ENCODE data around the gene BAIAP2.

The BAIAP2 gene

DNA sequence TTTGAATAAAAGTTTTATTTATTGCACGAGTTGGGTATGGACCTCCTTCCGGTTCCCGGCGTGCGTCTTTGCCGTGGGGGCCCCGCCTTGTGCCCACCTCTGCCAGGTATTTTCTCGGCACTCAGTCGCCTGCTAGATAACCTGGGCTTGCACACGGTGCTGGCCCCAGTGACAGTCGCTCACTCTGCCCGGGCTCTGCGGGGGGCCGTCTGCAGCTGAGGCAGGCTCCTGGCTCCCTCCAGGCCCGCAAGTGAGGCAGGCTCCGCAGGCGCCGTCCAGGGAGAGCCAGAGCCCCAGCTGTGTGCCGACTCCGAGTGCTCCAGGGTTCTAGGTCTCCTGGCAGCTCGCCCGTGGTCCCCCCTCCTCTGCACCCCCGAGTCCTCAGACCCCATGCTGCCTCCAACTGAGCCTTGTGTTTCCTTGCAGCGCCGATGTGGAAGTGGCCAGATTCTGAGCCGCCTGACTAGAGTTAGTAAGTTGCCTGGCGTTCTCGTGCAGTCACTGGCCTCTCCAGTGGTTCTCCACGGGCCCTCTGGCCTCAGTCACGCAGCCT, 75.6 kb downstream of the BAIAP2 start:
- in situ Hi-C loops (cut with HindIII; ENCODE audit: low pct_ligation_motif_present, low pct_unique_long_range_greater_than_20kb, low sequenced_read_pairs) = loop anchor here (25.0 kb wide), 1 partner anchor 98 kb away; no protein-coding TSS in a partner anchor
- DNase-seq = no peak

DNA sequence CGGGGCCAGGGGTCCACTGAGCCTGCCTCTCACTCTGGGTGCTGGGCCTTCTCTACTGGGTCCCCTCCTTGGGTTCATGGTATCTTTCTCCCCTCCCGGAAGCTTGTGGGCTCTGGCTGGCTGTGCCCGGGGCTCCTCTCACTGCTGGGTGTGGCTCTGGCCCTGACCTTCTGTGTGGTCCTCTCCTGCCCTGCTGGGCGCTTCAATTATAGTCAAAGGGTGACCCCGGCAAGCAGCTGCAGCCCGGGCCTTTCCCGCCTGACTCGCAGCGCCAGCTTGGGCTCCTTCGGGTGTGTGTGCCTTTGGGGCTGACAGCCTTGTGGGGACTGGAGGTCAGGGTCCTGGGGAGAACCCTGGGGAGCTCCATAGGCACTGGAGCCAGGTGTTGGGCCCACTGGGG, 76.1 kb downstream of the BAIAP2 start:
- in situ Hi-C loops (cut with HindIII; ENCODE audit: low pct_ligation_motif_present, low pct_unique_long_range_greater_than_20kb, low sequenced_read_pairs) = loop anchor here (25.0 kb wide), 1 partner anchor 99 kb away; no protein-coding TSS in a partner anchor
- no peak for DNase-seq

DNA sequence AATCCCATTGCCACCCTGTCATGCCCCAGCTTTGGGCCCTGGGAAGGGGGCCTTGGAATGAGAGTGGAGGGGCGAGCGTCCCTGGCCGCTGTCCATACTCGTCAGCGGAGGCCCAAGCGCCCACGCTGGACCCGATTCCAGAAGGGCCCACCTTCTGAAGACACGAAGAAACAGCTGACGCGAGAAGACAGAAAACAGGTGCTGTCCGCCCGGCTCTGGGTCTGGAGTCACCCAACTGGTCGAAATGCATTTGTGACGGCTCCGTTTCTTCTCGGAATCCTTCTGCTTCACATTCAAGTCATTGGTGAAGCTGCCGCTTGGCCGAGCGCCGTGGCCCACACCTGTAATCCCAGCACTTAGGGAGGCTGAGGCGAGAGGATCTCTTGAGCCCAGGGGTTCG, 77.5 kb downstream of the BAIAP2 start:
- DNase-seq = no peak
- in situ Hi-C loops (cut with HindIII; ENCODE audit: low pct_ligation_motif_present, low pct_unique_long_range_greater_than_20kb, low sequenced_read_pairs) = loop anchor here (25.0 kb wide), 1 partner anchor 100 kb away; no protein-coding TSS in a partner anchor

DNA sequence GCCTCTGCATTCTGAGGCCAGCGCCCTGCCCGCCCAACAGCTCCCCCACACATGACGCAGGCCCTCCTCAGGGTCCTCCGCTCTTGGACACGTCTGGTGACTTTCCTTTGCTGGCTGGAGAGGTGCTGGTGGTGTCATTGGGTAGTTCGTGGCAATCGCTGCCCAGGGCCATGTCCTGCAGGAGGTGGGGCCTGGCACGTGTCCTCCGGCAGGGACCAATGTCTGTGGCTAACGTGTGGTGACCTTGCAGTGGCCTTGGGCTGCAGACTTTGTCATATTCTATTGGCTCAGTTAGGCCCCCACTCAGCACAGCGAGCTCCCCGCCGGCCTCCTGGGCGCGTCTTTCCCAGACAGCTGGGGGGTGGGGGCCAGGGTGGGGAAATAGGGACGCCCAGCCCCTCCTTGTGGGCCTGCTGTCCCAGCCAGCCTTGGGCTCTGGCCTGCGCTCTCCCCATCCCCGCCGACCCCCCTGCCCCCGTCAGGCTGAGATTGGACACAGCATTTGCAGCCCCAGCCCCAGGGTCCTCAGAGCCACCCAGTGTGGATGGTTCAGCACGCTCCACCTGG, 78.3 kb downstream of the BAIAP2 start:
- in situ Hi-C loops (cut with HindIII; ENCODE audit: low pct_ligation_motif_present, low pct_unique_long_range_greater_than_20kb, low sequenced_read_pairs) = loop anchor here (25.0 kb wide), 1 partner anchor 101 kb away; no protein-coding TSS in a partner anchor
- no peak for DNase-seq

DNA sequence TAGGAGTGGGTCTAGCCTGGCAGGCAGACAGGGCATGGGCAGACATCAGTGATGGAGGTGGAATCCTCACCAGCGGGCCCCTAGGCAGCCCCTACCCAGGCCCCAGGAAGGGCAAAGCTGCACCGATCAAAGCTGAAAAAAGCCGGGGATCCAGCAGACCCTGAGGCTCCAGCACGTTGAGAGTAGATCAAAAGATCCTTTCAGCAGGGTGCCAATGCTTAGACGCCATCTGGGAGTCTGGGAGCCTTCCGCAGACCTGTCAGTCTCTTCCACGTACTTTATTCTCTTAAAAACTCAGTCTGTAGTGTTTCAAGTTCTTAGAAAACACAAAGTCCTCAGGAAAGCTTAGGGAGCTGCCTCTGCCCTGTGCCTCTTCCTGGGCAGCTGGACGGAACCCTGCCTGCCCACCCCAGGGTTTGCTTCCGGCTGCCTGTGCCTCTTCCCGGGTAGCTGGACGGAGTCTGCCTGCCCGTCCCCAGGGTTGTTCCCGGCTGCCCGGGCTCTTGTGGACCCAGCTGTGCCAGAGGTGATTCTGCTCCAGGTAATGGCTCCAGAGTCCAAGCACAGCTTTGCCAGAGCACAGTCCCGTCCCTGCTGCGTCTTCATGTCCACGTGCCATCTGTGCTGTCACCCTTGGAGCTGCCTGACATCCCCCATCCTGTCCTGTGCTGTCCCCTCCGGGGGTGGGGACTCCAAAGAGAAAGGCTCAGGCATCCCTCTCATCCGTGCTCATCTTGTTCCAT, 79.6 kb downstream of the BAIAP2 start:
- DNase-seq = no peak
- in situ Hi-C loops (cut with HindIII; ENCODE audit: low pct_ligation_motif_present, low pct_unique_long_range_greater_than_20kb, low sequenced_read_pairs) = loop anchor here (25.0 kb wide), 1 partner anchor 102 kb away; no protein-coding TSS in a partner anchor

DNA sequence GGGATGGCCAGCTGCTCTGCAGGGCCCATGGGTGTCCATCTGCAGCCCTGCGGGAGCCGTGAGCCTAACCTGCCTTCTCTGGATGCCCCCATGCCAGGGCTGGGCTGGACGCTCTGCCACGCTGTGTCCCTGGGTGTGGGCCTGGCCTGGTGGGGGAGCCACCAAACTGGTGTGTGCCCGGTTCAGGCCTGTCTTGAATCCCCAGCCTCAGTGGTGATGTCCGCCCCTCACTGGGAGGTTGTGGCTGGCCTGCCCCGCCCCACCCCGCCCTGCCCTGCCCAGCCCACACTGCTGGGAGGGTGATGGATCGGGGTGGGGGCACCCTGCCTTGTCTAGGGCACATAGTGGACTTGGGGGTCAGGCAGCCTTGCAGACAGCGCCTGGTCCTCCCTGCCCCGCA, 80.3 kb downstream of the BAIAP2 start:
- in situ Hi-C loops (cut with HindIII; ENCODE audit: low pct_ligation_motif_present, low pct_unique_long_range_greater_than_20kb, low sequenced_read_pairs) = loop anchor here (25.0 kb wide), 1 partner anchor 103 kb away; no protein-coding TSS in a partner anchor
- no peak for DNase-seq

DNA sequence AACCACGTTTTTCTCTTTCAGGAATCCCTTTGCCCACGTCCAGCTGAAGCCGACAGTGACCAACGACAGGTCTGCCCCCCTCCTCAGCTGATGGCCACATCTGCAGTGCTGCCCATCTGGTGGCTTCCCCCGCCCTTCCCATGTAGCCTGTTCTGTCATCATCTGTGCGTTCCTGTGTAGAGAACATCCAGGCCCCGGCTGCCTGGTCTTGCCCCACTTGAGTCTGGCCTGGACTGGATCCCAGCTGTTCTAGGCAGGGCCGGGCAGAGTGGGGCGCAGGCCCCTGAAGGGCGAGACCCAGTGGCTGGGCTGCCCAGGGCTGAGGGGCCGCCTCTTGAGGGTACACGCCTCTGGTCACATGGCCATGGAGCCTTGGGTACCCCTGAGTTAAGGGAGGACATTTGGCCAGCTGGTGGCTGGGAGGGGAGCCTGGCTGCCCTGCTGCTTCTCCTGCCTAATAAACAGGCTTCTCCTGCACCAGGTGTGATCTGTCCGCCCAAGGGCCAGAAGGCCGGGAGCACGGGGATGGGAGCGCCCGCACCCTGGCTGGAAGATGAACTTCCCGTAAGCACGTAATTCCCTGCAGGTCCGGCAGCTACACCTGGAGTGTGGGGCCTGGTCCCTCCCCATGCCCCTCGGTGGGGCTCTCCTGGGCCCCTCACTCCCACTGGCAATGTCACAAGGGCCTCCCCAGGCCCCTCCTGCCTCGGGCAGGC, 81.0 kb downstream of the BAIAP2 start:
- in situ Hi-C loops (cut with HindIII; ENCODE audit: low pct_ligation_motif_present, low pct_unique_long_range_greater_than_20kb, low sequenced_read_pairs) = loop anchor here (25.0 kb wide), 1 partner anchor 104 kb away; no protein-coding TSS in a partner anchor
- no peak for DNase-seq

DNA sequence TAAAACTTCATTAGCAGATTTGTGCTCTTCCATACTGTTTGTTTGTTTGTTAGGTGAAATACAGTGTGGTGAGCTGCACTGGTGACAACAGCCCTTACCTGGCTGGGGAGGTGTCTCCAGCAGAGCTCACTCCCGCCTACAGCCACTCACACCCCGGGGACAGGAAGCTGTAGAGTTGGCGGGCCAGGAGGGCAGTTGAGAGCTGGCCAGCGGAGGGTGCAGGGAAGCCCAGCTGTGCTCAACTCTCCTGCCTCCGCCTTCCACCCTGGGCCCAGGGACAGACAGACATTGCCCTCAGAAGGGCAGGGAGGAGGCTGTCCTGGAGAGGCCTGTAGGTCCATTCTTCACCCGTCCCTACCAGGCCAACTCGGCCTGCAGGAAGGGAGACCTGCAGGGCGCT, 81.8 kb downstream of the BAIAP2 start:
- in situ Hi-C loops (cut with HindIII; ENCODE audit: low pct_ligation_motif_present, low pct_unique_long_range_greater_than_20kb, low sequenced_read_pairs) = loop anchor here (25.0 kb wide), 1 partner anchor 104 kb away; no protein-coding TSS in a partner anchor
- no peak for DNase-seq

DNA sequence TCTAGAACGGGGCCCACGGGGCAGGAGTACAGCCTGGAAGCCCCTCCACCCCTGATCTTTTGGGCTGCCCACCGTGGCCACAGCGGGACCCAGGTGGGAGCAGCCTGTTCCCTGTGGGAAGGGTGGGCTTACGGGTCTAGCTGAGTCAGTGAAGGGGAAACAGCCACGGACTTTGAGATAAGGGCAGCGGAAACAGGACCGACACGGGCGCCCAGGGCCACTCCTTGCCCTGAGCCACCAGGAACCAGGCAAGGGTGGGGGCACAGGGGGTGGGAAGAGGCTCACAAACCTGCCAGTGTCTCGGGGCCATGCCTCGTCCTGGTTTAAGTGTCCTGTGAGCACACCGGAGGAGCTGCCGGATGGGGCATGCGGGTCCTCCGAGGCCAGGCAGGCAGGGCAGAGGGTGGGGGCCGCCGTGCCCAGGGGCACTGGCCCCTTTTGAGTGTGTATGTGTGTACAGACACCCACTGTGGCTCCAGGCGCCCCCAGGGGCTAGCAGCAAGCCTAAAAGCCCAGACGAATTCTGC, 82.8 kb downstream of the BAIAP2 start:
- no peak for DNase-seq
- in situ Hi-C loops (cut with HindIII; ENCODE audit: low pct_ligation_motif_present, low pct_unique_long_range_greater_than_20kb, low sequenced_read_pairs) = loop anchor here (25.0 kb wide), 1 partner anchor 105 kb away; no protein-coding TSS in a partner anchor

DNA sequence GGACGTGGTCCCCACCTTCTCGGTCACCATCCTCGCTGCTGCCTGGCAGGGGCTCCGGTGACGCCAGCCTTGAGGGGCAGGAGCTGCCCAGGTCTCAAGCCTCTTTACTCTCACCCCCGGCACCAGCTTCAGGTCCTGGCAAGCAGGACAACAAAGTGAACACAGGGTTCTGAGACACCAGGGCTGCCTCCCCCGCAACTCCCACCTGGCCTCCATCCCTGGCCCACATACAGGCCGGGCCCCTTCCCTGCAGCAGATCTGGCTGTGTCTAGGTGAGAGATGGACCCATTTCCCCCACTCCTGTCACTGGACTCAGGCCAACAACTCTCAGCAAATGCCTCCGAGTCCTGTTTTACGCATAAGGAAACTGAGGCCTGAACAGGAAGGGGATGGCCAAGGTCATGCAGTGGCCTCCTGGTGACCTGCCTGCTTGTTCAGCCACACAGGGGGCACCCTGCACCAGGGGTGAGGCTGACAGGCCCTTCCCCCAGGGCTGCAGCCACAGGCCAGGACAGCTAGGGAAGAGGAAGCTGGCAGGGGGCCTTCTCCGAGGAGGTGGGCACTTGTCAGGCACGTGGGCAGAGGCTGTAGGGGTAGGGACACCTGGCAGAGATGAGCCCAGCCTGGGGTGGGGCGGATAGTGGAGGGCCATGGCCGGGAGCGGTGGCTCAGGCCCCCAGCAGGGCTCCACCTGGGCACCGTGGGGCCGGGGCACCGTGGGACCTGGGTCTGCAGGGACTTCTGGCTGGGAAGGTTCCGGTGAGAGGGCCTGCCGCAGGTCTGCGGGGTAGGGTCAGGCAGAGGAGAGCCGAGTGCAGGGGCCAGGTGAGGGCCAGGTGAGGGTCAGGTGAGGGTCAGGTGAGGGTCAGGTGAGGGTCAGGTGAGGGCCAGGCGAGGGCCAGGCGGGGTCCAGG, 83.6 kb downstream of the BAIAP2 start:
- in situ Hi-C loops (cut with HindIII; ENCODE audit: low pct_ligation_motif_present, low pct_unique_long_range_greater_than_20kb, low sequenced_read_pairs) = loop anchor here (25.0 kb wide), 1 partner anchor 106 kb away; no protein-coding TSS in a partner anchor
- DNase-seq = no peak

DNA sequence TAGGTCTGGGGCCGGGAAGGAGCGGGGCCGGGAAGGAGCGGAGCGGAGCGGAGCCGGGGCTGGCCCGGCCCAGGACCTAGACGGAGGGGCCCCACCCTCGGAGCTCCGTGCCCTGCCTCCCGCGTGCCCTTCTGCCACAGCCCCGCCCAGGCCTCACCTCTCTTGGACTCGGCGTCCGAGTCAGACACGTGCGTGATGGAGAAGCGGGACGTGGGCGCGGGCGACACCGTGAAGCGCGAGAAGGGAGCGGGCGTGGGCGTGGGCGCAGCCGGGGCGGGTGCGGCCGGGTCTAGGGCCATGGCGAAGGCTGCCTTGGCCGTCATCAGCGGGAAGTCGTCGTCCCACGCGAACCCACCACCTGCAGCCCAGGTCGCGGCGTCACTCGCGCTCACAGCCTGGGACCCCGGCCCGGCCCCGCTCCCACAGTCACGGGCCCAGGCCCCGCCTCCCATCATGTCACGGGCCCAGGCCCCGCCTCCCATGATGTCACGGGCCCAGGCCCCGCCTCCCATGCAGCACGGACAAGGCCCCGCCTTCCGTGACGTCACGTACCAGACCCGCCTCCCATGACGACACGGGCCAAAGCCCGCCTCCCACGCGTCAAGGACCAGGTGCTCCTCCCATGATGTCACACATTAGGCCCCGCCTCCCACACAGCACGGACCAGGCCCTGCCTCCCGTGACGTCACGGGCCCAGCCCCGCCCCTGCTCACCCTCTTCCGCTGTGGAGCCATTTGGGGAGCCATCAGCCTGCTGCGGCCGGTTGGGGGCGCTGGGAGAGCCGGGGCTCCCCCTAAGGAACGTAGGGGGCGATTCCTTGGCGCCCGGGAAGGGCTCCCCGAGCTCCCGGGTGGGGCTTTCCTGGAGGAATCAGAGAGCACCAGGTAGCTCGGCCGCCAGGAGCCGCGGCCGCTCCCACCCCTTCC, 84.5 kb downstream of the BAIAP2 start:
- in situ Hi-C loops (cut with HindIII; ENCODE audit: low pct_ligation_motif_present, low pct_unique_long_range_greater_than_20kb, low sequenced_read_pairs) = loop anchor here (25.0 kb wide), 1 partner anchor 107 kb away; no protein-coding TSS in a partner anchor
- DNase-seq = peak; percentile 93

DNA sequence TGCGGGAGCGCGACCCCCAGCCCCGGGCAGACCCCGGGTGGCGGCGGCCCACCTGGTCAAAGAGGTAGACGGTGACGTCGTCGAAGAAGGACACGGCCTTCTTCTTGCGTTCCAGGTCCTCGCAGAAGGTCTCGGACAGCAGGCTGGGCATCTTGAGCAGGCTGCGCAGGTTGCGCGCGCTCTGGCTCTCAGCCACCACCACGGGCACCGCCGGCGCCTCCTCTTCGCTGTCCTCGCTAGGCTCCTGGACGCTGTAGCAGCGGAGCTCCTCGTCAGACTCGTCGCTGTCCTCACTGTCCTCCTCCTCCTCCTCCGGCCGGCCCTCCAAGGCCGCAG, 85.2 kb downstream of the BAIAP2 start:
- DNase-seq = no peak
- in situ Hi-C loops (cut with HindIII; ENCODE audit: low pct_ligation_motif_present, low pct_unique_long_range_greater_than_20kb, low sequenced_read_pairs) = loop anchor here (25.0 kb wide), 1 partner anchor 108 kb away; no protein-coding TSS in a partner anchor

DNA sequence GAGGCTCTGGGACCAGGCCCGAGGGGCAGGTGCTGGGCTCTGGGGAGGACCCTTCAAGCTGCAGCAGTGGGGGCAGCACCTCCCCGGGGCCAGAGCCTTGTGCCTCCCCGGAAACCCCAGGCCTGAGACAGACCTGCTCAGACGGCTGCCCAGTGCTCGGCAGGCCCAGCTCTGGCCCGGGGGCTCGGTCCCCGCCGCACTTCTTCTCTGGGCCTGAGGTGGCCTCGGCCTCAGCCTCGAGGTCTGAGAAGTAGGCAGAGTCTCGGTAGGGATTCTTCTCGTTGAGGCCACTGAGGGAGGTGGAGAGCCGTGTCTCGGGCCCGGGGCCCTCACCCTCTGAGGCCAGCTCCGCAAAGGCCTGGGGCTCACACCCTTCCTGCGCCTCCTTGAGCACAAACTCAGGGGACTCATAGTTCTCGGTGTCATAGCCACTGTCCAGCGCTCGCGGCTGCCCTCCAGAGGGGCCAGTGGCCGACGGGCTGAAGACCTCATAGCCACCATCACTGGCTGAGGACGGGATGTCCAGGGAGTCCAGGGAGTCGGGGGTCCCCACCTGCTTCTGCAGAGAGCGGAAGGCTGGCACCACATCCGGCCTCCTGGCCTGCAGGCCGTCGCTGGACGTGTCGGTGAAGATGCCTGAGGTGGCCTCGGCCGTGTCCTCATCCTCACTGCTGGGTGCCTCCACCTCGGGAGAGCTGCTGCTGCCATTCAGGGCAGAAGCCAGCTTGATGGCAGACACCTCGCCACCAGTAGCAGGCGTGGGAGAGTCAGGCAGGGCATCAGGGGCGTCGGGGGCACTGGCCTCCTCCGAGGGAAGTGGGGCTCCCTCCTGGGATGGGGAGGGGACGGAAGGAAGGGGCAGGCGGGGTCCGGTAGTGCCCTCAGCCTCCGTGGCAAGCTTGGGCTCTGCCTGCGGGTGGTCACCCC, 86.0 kb downstream of the BAIAP2 start:
- in situ Hi-C loops (cut with HindIII; ENCODE audit: low pct_ligation_motif_present, low pct_unique_long_range_greater_than_20kb, low sequenced_read_pairs) = loop anchor here (25.0 kb wide), 1 partner anchor 109 kb away; no protein-coding TSS in a partner anchor

DNA sequence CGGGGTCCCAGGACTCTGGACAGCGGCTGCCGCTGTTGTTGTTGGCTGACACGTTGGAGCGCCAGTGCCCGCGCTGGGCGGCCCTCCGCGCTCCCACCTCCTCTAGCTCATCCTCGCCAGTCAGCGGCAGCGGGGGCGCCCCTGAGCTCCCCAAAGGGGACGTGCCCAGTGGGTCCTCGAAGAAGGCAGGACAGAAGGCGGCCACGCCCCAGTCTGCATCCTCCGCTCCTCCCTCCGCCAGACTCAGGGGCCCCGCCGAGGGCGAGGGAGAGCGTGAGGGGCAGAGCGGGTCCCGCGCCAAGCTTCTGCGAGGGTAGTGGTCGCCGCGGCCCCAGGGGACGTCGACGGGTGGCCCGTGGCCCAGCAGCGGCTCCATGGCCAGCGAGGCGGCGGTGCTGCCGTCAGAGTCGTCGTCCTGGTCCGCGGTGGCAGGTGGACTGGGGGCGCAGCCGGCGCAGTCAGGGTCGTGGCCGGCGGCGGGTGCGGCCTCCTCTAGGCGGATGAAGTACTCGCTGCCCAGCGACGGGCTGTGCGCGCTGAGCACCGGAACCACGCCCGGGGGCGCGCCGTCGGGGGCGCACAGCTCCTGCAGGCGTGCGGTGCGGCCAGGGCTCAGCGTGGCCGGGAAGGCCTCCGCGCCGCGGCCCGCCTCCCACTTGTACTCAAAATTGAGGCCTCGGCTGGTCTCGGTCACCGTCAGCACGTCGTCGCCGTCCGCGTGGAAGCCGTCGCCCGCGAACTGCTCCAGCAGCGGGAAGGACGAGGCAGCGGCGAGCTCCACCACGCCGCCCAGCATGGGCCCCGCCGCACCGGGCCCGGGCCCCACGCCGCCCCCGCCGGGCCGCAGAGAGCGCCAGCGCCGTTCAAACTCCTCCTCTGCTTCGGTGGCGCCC, 87.1 kb downstream of the BAIAP2 start:
- in situ Hi-C loops (cut with HindIII; ENCODE audit: low pct_ligation_motif_present, low pct_unique_long_range_greater_than_20kb, low sequenced_read_pairs) = loop anchor here (25.0 kb wide), 1 partner anchor 110 kb away; no protein-coding TSS in a partner anchor
- no peak for DNase-seq

More for the DNA sequence above, 86.0 kb downstream of the BAIAP2 start:
- DNase-seq = no peak

All from ACHN (cell line).